HG03571 (cell line): ENCODE data around the gene JAKMIP3.

Experiments
- ATAC-seq: cut with Tn5 transposase; IDR thresholded peaks from one replicate; pipeline ENCODE4 v1.9.1; 2021; ENCODE audit not compliant: unreplicated experiment

Gene JAKMIP3

DNA sequence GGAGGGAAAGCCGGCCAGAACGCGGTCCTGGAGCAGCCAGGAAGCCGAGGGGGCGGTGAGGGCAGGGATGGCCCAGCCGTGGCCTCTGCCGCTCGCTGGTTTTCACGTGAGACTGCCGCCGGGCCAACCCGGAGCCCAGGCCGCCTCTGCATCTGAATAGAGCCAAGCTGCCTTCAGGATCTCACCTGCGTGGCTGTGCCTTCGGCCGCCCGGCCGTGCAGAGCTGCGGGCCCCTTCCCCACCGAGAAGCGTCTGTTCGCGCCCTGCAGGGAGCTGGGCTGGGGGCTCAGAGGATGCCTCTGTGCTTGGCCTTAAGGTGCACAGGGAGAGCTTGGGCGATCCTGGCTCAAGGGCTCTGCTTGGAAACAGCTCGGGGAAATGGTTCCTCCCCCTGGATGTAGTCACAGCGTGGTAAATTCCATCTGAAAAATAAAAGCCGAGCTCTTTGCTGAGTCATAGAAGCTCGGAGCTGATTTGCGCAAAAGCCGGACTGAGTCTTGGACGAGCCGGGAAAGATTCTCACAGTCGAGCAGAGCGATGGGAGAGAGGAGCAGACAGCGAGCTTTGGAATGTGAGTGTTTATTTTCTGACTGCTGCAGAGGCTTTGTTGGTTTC lies at the start of gene JAKMIP3:
TSS of gene JAKMIP3 (plus strand) at position 456 of the 615 bp plus-strand sequence. CDS start 38,863 bp downstream, outside the sequence.
- no peak for ATAC-seq

DNA sequence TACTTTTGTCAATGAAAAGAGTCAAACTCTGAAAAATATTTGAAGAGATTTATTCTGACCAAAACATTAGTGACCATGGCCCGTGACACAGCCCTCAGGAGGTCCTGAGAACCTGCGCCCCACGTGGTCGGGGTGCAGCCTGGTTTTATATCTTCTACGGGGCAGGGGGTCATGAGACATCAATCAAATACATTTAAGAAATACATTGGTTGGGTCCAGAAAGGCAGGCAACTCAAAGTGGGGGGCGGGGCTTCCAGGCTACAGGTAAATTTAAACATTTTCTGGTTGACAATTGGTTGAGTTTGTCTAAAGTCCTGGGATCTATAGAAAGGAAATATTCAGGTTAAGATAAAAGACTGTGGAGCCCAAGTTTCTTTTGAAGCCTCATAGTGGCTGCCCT lies 49.2 kb upstream of the JAKMIP3 start:
- no peak for ATAC-seq

GRCh38 chr10:132018446-132018845 lies 47.3 kb upstream of the JAKMIP3 start:
- ATAC-seq: no peak

GRCh38 chr10:132019366-132019765 lies 46.4 kb upstream of the JAKMIP3 start:
- ATAC-seq: no peak

DNA sequence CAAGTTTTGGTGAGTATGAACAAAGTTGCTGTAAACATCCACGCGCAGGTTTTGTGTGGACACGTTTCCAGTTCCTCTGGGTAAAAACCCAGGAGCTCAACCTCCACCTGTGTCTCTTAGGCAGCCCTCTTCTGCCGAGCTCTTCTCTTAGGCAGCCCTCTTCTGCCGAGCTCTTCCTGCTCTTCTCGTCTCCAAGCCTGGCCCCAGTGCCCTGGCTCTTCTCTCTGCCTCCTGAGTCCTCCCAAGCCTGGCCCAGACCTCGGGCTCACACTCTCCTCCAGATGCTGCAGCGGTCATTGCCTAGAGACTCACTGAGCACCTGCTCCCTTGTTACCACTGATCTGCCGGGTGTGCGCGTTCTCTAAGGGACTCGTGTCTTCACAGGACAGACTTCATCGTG lies 45.3 kb upstream of the JAKMIP3 start:
- ATAC-seq: no peak

DNA sequence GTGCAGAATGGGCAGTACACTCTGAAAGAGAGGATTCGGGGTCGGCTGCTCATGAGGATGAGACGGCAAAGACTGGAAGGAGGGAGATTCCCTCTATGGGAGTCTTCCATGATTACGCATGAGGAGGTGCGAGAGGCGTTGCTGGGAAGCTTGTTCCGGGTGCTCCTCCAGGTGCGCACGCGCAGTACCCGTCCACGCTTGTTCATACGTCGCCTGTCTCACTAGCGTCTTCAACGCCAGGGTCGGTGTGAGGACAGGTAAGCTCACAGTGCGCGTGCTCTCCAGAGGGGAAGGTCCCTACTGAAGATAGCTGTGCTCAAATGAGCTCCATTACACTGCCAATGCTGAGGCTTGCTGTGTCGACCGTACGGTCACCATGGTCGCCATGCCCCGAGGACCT lies 44.7 kb upstream of the JAKMIP3 start:
- ATAC-seq: no peak

DNA sequence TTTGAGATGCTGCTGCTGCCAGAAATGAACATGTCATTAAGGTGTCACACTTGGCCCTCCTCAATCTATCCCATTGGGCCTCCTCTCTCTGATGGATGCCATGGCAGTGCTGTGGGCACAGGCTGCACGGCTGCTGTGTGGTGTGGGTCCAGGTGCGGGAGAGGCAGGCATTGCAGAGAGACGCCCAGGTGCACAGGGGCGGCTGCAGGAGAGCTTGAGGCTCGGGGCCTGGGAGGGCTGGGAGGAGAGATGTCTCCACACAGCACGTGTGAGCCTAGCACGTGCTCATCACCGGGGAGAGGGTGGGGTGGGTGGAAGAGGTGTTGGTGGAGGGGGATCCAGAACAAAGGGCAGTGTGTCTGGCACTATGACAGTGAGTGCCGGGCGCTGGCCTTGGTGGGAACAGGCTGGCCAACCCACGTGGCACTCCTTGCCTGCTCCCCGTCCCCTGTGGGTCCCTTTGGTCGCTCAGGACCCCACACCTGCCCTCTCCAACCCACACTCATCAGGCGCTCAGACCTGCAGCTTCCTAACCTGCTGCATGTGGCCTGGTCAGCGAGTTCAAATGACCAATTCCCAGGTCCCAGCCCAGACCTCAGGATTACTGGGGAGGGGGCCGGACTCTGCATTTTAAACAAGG lies 44.1 kb upstream of the JAKMIP3 start:
- ATAC-seq: no peak

DNA sequence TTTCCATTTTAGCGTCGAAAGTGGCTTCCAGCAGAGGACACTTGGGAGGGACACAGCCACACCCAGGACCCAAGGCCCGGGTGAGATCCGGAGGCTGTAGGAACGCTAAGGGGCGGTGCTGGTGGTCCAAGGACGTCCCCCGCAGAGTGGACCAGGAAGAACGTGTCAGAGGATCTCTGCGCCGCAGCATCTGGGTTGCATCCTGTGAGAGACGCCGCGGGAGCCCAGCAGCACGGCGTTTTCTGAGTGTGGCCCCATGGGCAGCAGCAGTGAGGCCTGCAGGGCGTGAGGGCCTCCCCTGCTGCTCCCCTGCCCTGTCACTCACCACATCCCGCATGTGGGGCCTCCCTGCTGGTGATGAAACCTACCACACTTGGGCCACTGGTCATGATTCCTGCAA lies 43.5 kb upstream of the JAKMIP3 start:
- no peak for ATAC-seq

DNA sequence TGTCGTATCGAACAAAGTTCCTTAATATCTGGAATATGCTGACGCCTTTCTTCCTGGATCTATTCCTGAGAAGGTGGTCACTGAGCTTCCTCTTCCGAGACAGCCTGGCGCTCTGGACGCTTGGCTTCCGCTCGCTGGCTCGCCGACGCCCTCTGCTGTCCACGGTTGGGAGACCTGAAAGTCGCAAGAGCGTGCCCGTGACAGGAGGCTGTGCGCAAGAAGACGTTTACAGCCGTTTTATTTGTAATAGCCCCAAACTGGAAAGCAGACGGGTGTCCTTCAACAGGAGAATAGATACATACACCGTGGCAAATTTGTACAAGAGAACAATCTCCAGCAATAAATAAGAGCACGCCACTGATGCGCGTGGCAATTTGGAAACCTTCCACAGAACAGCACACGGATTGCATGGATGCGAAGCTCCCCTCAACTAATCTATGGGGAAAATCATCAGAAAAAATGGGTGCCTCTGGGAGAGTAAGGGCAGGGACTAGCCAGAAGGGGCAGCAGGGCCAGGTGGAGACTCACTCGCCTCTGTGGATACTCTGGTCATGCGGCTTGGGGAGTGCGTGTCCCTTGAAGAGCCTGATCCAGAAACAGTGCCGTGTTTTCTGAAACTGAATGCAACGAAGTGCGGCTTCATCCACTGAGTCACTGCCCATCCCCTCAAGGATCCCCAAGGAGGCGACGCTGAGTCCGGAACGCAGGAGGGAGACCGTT lies 42.5 kb upstream of the JAKMIP3 start:
- ATAC-seq: peak; percentile 81

DNA sequence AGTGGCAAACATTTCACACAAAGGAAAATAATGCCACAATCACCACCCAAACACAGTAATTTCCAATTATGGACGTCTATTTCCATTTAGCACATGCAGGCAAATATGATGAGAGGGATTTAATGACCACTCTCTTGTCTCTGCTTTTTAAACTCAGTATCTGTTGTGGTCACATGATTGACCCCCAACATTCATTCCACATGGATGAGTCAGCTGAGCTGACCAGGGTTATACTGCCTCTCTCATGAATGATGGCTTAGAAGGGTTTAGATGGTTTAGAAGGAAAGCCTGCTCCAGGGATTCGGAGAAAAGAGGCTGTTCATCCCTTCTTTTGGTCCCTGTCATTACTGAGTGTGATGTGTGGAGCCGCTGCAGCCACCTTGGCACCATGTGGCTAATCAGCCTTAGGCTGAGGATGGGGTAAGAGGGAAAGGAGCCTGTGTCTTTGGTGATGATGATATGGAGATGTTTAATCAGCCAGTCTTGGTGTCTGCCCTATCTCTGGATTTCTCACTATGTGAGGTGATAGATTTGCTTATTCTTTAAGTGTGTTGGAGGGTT lies 38.2 kb upstream of the JAKMIP3 start:
- ATAC-seq: no peak

- ATAC-seq: no peak
These were observed 37.0 kb upstream of the JAKMIP3 start for GRCh38 chr10:132028706-132029105.

DNA sequence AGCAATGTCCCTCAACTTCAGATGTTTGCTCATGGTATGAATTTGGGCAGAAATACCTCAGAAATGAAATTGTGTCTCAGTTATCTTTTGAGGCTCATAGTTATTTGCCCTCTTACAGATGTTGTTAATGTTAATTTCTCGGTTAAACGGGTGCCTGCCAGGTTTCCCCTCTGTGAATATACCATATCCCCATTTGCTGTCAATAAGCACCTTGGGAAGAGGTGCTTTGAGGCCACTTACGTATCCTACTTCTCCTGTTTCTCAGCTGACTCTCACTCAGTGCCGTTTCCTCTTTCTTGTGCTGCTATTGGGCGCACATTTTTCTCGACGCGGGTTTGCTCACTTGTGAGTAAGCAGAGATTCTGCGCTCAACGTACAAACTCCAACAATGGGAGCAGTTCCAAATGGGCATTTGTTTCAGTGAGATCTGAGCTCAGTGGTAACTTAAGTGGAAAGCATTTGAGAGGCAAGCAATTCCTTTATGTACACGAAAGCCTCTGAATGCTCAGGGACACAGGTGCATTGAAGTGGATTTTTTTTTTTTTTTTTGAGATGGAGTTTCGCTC lies 34.8 kb upstream of the JAKMIP3 start:
- ATAC-seq: no peak

DNA sequence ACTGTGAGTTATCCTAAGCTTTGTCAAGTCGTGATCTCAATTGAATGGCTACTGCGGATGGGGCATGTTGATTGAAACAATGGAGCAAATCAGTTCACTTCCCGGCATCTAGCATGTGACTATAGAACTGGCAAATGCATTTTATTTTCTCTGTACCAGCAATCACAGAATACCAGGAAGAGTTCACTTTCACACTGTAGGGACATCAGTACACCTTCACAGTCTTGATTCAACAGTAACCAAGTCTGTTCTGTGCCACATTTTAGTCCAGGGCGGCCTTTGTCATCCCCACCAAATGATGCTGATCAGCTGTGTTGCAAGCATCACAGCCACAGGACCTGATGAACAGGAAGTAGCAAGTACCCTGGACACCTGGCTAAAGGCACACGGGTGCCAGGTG lies 32.1 kb upstream of the JAKMIP3 start:
- ATAC-seq: no peak

DNA sequence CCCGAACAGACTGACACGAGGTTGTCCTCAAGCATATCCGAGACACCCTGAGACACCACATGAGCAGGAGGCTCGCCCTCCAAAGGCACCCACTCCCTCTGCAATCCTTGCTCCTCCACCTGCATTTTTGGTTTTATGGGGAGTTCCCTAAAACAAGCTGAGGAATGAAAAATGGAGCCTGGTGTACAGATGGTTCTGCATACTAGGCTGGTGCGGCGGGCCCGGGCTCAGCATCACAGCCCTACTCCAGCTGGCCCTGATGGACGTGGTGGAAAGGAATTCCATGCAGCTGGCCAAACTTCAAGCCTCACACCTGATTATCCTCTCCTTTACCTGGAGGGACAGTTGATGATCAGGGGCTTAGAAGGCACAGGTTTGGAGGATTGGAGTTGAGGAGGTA lies 30.3 kb upstream of the JAKMIP3 start:
- no peak for ATAC-seq

DNA sequence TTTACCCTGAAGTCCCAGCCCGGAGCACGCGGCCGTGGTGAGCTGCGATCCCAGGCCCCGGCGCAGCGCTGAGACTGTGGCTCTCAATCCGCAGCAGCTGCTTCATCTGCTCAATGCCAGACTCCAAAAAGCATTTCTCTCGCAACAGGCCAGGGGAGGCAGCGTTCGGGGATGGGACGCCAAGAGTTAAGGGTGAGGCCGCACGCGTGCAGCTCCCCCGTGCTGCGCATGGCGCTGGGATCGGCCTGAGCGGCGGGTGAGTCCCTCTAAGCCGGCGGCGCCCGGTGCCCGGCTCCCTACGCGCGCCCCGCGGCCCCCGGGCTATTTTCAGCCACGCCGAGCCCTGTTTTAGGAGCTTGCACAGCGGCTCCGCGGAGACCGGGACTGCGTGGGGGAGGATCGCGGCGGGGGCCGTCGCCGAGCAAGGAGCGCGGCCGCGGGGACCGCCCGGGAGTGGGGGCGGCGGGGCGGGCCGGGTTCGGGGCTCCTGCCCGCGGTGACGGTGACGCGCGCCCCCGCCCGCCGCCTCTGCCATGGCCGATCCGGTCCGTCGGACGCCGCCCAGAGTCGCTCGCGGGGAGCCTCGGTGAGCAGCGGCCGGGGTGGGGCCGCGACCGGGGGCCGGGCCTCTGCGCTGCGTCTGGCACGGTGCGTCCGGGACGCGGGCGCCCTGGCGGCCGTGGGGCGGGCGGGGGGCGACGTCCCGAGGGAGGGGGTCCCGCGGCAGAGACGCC lies 29.4 kb upstream of the JAKMIP3 start:
- ATAC-seq: no peak

GRCh38 chr10:132036887-132037675 lies 28.7 kb upstream of the JAKMIP3 start:
- ATAC-seq: no peak

DNA sequence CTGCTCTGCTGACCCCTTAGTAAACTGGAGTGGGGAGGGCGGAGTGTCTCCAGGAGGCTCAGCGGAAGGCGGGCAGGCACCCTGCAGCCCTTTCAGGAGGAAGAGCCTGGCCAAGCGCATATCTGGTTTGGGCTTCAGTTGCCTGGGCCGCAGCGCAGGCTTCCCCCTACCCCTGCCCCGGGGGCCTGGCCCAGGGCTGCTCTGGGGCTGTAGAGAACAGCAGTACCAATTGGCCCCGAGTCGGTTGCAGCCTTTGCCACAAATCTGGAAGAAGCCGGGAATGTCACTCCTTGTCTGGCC lies 28.1 kb upstream of the JAKMIP3 start:
- no peak for ATAC-seq

- ATAC-seq: no peak
These were observed 26.4 kb upstream of the JAKMIP3 start for GRCh38 chr10:132039371-132039770.

GRCh38 chr10:132040046-132040445 lies 25.7 kb upstream of the JAKMIP3 start:
- no peak for ATAC-seq

- no peak for ATAC-seq
These were observed 24.4 kb upstream of the JAKMIP3 start for GRCh38 chr10:132041340-132041739.
